NCI-H345 (cell line): Measurements from ENCODE around the gene TDG.
"Not testable (repeated sequence)": the region's sequence is repeated elsewhere in the genome, so short reads cannot be mapped to it uniquely, and the experiment has no call there.

Experiments
- DNase-seq: peaks from one replicate; lab custom pipeline; 2025; lab: John Stamatoyannopoulos, UW

The TDG gene

GRCh38 chr12:104022786-104023185 is 57.1 kb downstream of the TDG start:
- no peak for DNase-seq

GRCh38 chr12:104023710-104024109 is 58.0 kb downstream of the TDG start:
- DNase-seq = no peak

- no peak for DNase-seq
These were observed 58.7 kb downstream of the TDG start for GRCh38 chr12:104024348-104024747.

GRCh38 chr12:104025771-104026170 is 60.1 kb downstream of the TDG start:
- DNase-seq = no peak

- DNase-seq = no peak
These were observed 61.3 kb downstream of the TDG start for GRCh38 chr12:104026841-104027599.

- DNase-seq = not testable (repeated sequence)
These were observed 64.9 kb downstream of the TDG start for GRCh38 chr12:104030596-104030995.

- DNase-seq = not testable (repeated sequence)
These were observed 70.5 kb downstream of the TDG start for GRCh38 chr12:104036143-104036542.
